Uterus (tissue), 2 donors: ENCODE results near the gene CFHR2.

Source experiments
- POLR2A ChIP-seq, 2 donors: fragments of 450-650 bp; IDR thresholded peaks; one replicate each; pipeline ENCODE4 v1.6.1; 2016; ENCODE audit warnings: antibody characterized with exemption in 2 of 2, mild to moderate bottlenecking in 1 of 2, moderate library complexity in 1 of 2
- TF ChIP-seq, protein P1 (sequence below), 4 experiments: fragments of 200-600 bp in 2 of 4; fragments of 450-650 bp in 2 of 4; sonication (generic) in 2 of 4; IDR thresholded peaks; one replicate each; pipeline ENCODE4 v1.5.1; 2016 to 2019; ENCODE audit warnings: antibody characterized with exemption in 4 of 4, mild to moderate bottlenecking in 2 of 4, moderate library complexity in 1 of 4

DNA sequence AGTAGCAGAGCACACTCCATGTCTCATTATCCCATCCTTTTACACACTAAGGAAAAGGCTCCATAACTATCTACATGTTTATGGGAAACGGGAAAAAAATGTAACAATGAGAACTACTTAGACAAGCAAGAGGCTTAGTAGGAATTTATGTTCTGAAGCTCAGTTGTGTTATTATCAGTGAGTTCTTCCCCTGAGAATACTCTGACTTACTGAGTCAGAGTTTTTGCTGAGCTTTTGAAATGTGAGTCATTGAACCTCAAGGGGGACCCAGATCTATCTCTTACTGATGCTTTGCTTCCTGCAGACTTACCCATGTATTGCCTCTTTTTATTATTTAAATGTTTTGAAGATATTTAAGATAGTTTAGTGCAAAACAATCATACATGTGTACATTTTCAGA is 53.9 kb downstream of the CFHR2 start:
- TF ChIP-seq, protein P1, sequence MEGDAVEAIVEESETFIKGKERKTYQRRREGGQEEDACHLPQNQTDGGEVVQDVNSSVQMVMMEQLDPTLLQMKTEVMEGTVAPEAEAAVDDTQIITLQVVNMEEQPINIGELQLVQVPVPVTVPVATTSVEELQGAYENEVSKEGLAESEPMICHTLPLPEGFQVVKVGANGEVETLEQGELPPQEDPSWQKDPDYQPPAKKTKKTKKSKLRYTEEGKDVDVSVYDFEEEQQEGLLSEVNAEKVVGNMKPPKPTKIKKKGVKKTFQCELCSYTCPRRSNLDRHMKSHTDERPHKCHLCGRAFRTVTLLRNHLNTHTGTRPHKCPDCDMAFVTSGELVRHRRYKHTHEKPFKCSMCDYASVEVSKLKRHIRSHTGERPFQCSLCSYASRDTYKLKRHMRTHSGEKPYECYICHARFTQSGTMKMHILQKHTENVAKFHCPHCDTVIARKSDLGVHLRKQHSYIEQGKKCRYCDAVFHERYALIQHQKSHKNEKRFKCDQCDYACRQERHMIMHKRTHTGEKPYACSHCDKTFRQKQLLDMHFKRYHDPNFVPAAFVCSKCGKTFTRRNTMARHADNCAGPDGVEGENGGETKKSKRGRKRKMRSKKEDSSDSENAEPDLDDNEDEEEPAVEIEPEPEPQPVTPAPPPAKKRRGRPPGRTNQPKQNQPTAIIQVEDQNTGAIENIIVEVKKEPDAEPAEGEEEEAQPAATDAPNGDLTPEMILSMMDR (IDR thresholded peaks at IDR 0.05): no peak
- TF ChIP-seq POLR2A (IDR thresholded peaks at IDR 0.05): no peak
